Hematopoietic multipotent progenitor cell treated with erythropoietin and hydrocortisone succinate and interleukin-3 and kit ligand, for 8 days (in vitro differentiated cells): ENCODE data around the gene LSS.
"Not testable (repeated sequence)": the region's sequence is repeated elsewhere in the genome, so short reads cannot be mapped to it uniquely, and the experiment has no call there.

Experiments used
- DNase-seq: peaks from one replicate; pipeline ENCODE4 v3.0.0-alpha.2; 2015

LSS gene

DNA sequence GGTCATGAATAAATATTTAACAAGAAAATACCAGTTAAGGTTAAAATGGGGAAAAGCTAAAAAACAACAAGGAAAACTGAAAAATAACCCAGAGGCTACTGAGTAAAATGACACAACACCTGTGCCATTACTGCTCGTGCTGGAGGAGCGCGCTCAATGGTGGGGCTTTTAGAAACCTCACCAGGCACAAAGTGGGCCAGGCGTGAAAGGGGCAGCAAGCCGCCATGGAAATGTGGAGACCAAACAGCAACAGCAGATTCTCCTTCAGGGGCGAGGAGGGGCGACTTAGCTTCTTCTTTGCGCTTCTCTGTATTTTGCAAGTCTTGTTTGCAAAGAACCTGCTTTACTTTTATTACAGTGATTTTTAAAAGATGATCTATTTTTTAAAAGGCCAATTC lies 25.4 kb downstream of the LSS start:
- DNase-seq: no peak

DNA sequence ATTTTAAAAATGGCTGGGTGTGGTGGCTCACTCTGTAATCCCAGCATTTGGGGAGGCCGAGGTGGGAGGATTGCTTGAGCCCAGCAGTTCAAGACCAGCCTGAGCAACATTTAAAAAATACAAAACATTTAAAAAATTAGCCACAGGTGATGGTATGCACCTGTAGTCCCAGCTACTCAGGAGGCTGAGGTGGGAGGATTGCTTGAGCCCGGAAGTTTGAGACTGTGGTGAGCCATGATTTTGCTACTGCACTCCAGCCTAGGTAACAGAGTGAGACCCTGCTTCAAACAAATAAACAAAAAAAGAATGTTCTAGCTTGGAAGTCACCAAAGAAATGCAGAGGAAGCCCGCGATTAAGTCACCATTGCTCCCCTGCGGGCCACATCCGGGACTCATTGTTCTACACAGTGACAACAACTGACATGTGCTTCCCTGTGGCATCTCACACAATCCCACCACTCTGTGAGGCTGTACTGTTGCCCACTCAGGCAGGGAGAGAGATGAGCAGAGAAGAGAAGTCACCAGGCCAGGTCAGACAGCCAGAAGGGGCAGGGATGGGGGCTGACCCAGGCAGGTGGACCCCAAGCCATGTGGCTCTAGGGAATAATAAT lies 25.9 kb downstream of the LSS start:
- DNase-seq: no peak

DNA sequence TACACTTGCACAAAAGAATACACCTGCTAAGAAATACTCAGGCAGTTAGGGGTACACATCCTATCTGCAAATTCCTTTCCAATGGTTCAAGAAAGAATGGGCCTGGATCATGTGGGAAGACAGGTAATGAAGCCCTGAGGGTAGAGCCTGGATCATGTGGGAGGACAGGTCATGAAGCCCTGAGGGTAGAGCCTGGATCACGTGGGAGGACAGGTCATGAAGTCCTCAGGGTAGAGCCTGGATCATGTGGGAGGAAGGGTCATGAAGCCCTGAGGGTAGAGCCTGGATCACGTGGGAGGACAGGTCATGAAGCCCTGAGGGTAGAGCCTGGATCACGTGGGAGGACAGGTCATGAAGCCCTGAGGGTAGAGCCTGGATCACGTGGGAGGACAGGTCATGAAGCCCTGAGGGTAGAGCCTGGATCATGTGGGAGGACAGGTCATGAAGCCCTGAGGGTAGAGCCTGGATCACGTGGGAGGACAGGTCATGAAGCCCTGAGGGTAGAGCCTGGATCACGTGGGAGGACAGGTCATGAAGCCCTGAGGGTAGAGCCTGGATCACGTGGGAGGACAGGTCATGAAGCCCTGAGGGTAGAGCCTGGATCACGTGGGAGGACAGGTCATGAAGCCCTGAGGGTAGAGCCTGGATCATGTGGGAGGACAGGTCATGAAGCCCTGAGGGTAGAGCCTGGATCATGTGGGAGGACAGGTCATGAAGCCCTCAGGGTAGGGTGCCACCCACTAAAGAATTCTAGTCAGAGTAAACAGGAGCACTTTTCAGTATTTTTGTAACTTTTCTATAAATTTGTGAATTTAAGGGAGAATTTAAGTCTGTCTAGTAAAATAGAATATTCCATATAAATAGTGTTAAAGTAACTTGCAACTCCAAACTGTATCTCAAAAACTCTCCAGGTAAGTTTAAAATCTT lies 27.4 kb downstream of the LSS start:
- DNase-seq: not testable (repeated sequence)

DNA sequence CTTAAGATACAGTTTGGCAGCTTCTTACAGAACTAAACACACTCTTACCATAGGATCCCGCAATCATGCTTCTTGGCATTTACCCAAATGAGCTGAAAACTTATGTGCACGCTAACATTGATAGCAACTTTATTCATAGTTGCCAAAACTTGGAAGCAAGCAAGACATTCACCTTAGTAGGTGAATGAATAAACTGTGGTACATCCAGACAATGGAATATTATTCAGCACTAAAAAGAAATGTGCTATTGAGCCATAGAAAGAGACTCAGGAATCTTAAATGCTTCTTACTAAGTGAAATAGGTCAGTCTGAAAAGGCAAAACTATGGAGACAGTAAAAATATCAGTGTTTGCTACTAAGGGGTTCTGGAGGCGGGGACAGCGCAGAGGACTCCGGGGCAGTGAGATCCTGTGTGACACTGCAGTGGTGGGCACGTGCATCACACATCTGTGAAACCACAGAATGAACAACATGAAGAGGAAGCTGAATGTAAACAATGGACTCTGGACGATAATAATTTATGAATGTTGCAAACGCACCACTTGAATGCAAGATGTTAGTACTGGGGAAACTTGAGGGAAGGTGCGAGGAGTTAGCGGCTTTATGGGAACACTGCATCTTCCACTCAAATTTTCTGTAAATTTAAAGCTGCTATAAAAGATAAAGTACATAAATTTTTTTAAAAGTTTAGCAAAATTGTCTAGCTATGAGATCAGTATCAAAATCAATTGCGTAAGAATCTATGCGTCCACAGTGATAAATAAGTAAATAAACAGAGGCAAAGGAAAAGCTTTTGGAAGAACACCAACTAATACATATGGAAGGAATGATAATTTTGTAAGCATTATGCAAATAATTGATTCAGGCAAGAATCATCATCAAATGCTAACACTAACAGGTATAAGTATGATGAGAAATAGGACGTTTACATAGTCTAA lies 28.9 kb downstream of the LSS start:
- DNase-seq: peak; percentile 27

DNA sequence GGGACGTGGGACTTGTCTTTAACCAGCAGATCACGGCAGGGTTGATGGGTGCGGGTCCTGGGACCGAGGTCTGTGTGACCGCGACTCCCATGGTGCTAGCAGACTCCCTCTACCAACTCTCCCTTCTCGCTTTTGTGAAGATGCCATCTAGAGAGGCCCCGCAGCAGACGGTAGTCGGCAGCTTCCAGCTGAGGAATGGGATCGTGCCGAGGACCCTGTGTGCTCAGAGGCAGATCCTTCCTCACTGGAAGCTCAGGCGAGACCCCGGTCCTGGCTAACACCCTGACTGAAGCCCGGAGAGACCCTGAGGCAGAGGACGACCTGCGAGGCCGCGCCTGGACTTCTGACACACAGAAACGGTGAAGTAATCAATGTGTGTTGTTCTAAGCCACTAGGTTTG lies 31.8 kb downstream of the LSS start:
- DNase-seq: no peak

DNA sequence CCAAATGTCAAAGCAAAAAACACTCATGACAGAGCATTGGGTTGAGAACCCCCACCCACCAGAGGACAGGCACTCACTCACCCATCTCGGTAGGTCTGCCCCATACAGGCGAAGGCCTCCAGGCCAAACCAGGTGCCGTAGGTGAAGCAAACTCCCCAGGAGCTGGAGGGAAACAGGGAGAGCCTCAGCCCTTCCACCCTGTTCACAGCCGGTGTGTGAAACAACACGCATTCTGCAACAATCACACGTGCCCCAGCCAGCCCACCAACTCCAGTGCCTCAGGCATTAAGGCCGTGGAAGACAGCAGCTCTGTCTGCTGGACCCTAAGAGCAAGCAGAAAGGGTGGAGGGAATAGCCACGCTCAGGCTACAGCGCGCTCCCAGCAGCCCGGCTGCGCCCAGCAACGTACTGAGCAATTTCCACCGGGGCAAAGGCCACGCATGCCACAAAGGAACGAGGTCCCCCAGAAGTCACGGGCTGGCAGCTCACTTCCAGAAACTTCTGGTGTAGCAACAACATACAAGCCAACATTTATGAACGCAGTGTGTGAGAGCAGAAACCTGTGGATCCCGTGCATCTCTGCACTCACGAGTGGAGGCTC lies 32.9 kb downstream of the LSS start:
- DNase-seq: no peak

DNA sequence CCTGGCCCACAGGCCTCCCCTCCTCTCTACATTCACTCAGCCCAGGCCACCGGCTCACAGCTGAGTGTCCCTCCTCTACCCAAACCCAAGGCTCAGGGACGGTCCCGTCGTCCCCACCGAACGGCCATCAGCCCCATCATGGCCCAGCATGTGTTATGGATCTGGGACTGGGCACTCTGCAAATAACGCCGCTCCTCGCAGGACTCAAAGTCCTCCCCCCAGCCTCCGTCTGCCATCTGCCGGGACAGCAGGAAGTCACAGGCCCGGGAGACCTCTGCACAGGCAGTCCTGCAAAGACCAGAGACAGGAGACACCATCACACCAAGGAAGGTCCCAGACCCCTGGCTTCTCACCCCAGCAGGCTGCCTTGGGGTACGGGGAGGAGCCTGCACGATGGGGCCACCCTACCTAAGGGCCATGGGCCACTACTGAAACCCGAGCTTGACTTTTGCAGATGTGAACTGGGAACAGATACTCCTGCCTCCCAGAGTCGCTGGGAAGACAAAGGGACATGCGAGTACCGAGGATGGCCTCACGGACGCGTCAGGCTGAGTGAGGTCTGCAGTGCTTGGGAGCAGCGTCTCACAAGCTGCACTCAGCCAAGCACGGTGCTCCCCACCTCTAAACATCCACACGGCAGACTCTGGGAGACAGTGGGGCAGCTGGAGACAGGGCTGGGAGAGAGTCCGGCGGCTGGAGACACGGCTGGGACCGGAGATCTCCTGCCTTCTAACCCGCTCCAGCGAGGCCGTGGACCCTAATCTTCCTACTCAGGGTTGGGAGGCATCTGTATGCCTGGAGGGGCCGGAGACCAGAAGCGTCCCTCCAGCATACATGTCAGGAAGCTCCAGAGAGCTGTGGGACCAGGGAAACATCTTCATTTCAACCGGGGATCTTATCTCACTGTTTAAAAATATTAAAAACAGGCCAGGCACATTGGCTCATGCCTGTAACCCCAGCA lies 33.9 kb downstream of the LSS start:
- no peak for DNase-seq

DNA sequence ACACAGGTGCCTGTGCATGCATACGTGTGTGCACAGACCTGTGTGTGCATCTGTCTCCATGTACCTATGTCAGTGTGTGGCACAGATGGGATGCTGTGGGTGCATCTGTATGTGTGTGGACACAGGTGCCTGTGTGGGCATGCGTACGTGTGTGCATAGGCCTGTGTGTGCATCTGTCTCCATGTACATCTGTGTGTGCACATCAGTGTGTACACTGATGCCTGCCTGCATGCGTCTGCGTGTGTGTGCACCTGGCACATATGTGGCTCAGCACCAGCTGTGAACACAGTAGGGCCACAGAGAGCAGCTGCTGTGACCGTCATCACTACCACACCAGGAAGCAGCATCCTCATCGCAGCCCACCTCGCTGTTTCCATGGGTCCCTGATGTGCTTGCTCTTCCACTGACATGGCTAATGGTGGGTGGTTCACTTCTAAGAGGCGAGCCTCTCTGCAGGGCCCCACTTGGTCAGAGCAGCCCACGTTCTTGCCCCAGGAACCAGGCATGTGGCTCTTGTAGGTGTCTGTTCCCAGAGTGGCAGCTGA lies 34.7 kb downstream of the LSS start:
- DNase-seq: no peak

DNA sequence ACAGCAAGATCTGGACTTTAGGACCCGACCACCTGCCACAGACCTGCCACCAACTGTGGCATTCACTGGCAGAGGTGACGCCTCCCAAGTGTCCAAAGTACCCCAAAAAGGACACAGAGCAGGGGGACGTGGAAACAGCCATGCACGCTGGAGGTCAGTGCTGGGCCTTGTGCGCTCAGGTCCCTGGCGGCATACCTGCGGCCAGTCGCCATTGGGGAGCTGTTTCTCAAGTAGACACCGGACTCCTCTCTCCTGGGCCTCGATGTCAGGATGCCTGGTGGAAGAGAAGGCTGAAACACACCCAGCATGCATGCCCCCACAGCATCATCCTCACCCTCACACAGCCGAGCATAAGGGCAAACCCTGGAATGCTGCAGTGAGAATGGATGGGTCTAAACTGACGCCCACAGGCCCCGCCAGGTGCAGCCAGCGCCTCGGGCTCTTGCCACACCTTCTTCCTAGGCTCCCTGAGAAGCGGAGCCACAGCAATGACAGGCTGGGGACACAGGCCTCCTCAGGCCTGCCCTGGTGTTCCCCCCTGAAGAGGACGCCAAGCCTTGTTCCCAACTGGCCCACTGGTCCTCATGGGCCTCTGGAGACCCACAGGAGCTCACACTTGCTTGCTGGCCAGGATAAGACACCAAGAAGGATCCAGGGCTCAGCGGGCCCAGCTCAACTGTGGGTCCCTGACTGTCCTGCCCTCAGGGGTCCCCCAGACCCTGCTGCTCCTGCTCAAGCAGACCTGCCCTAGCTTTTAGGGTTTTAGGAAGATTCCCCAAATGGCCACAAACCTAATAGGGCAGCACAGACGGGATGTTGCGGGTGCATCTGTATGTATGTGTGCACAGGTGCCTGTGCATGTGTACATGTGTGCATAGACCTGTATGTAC lies 36.6 kb downstream of the LSS start:
- DNase-seq: no peak

DNA sequence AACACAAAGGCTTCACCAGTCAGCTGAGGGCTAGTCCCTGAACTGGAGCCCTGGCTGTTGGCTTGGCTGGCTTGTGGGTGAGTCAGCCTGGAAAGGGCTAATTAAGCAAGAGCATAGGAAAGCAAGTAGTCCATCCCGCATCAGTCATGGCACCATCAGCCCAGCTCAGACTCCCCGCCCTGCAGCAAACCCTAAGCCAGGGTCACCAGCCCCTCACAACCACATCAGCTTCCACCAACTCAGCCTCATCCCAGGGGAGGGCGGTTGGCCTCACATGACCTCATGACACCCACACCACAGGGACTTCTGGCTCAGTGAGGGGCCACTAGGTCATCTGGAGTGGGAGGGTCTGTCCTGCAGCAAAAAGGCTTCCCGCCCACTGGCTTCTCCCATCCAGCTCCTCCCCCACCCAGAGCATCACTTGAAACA lies 37.3 kb downstream of the LSS start:
- no peak for DNase-seq

DNA sequence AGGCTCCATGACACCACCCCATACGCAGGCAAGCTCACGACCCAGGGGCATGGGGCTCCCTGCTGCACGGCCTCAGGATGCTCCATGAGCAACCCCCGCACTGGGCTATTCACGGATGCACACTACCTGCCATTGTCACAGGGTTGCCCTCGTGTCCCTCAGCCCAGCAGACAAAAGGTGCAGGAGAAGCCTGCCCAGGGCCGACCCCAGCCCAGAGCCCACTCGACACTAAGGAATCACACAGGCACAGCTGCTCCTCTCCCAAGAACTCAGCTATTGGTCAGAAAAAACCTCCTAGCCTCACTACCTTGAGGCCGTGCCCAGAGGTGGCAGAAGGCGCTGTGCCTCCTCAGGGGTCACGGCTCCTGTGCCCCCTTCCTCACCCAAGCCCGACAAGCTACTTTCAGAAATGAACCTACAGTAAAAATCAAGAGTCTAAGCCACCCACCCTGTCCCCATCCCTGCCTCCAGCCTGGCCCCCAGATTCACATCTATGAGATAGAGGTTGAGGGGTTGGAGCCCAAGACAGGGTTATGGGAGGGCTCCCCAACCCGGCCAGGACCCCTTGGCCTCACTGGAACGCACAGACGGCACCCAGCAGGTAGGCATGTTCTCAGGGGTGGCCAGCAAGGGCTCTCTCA lies 38.0 kb downstream of the LSS start:
- DNase-seq: no peak

DNA sequence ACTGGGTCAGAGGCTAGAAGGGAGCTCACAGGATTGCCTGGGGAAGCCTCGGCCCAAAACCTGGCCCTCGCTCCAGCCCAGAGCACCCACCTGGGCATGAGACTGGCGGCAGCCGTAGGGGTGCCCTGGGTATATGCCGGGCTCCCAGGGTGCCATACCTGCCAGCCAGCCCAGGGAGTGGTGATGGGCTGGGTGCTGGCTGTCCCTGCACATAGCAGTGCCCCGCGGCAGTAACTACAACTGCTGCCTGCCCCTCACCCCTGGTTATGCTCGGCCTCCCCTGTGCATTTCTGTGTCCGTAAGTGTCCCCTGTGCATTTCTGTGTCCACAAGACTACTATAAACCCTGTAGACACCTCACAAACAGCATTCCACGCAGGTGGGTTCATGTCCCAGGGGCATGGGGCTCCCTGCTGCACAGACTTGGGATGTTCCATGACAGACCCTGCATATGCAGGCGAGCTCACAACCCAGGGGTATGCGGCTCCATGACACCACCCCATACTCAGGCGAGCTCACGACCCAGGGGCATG lies 38.5 kb downstream of the LSS start:
- no peak for DNase-seq

DNA sequence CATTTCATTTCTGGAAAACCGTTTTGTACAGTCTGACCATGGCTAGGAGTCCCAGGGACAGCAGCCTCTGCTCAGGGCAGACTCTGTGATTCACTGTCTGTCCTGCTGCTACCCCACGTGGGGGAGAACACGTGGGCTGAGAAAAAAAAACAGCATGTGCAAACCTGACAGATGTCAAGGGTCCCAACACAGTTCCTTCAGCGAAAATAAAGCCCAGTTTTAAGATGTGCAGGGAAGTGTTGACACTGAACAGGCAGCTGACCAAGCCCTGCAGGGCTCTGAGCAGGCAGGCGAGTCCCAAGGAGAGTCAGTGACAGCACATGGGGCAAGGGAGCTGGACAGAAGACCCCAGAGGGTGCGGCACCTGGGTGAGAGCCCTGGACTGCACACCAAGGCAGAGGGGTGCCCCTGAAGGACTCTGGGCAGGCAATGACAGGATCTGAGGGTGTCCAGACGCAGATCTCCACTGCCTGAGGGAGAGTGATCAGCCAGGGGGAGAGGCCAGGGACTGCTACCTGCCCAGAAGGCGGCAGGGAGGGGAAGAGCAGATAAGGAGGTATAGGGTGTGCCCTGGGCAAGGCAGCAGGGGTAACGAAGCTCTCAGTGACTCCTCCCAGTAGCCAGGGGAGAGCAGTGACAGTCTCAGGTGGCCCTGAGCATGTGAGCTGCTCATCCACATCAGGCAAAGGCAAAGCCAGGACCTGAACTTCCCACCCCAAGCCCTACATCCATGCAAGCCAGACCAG lies 39.2 kb downstream of the LSS start:
- no peak for DNase-seq

DNA sequence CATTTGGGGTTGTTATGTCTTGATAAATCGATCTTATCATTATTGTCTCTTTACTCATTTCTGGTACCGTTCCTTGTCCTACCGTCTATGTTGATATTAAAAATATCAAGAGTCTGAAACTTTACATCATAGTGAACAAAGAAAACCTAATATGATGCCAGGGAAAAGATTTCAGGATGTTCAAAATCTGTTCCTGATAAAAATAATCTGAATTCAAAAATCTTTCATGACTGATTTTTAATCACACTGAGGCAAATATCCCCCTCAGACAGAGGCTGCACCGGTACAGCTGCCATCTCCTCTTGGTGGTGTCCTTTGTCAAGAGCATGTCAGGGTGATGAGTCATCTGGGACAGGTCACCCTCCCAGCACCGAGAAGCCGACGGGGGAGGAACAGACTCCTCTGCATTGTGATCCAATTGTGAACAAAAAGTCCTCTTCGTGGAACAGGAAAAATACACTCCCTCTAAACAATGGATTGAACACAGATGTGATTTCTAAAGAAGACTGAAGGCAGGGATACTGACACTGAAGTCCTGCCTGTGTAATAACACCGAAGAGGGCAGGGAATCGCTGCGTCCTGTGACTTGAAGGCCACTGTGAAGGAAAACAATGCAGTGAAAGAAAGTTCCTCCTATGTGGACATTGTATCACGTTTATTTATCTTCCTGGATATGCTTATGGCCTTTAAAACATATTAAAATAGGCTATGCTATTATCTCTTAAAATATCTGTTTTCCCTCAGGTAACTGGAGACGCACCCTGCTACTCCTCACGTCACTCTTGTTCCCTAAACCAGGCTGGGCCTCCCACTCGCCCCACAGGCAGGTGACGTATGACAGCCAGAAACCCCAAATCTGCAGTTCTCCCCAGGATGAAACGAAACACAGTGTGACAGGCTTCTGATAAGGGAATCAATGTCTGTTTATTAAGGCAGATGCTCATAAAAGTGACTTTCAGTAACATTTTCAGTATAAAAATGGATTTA lies 40.1 kb downstream of the LSS start:
- DNase-seq: peak; percentile 61

DNA sequence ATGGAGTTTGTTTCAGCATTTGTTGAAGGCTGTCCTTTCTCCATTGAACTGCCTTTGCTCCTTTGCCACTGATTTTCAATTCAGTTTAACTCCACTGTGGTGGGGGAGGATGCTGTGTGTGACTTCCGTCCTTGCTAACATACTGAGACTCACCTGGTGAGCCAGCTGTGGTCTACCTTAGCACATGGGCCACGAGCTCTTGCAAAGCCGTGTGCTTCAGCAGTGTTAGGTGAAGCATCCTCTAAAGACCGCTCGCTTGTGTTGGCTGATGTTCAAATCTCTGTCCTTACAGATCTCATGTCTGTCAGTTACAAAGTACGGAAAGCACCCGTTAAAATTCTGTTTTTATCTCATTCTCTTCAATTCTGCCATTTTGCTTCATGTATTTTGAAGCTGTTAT lies 40.8 kb downstream of the LSS start:
- DNase-seq: no peak

DNA sequence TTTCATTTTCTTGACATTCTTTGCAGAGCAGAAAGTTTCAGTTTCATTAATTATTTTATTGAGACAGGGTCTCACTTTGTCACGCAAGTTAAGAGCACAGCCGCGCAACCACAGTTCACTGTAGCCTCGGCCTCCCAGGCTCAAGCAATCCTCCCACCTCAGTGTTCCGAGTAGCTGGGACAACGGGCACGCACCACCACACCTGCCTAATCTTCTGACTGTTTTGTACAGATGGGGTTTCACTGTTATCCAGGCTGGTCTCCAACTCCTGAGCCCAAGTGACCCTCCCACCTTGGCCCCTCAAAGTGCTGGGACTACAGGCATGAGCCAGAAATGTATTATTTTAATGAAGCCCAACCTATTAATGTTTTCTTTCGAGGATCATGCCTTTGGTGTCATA lies 41.3 kb downstream of the LSS start:
- no peak for DNase-seq

DNA sequence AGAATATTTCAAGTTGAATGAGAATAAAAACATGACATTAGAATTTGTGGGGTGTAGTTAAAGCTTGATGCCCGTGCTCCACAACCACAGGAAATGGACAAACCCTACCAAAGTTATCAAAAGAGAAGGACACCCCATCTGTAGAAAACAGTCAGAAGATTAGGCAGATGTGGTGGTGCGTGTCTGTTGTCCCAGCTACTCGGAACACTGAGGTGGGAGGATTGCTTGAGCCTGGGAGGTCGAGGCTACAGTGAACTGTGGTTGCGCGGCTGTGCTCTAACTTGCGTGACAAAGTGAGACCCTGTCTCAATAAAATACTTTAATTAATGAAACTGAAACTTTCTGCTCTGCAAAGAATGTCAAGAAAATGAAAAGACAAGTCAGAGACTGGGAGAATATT lies 42.9 kb downstream of the LSS start:
- peak; percentile 77 for DNase-seq
